Measurements from ENCODE around the gene PLA2G3.

PLA2G3 gene

DNA sequence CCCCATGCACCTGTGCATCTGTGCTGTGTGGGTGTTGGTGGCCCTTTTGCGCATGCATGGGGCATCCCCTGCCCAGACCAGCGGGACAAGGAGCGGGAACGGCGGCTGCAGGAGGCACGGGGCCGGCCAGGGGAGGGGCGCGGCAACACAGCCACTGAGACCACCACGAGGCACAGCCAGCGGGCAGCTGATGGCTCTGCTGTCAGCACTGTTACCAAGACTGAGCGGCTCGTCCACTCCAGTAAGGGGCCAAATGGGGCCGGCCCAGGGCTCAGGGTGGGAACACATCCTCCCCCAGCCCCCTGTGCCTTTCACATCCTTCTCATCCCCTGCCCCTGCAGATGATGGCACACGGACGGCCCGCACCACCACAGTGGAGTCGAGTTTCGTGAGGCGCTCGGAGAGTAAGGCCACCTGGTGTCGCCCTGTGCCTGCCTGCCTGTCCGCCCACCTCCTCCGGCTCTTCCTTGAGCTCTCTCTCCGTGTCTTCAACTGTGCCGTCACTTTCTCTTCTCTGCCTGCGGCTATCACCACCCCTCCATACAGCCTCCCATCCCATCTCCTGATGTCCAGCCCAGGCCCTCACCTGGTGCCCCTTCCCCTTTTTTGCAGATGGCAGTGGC lies 43.5 kb downstream of the PLA2G3 start:
- Mint-ChIP-seq H3K4me3 (no peak overlapping the region), H3K27ac (no peak overlapping the region), H3K36me3 (ENCODE audit: low read depth) (peaks cover 15% of the 10 kb centered on the region), H3K4me1 (ENCODE audit: low read depth) (no peaks in the 10 kb centered on the region), H3K27me3 (ENCODE audit: low read depth) (no peaks in the 10 kb centered on the region), H3K9me3 (no peaks in the 10 kb centered on the region)
- no peak for DNase-seq (ENCODE audit: low spot score)

DNA sequence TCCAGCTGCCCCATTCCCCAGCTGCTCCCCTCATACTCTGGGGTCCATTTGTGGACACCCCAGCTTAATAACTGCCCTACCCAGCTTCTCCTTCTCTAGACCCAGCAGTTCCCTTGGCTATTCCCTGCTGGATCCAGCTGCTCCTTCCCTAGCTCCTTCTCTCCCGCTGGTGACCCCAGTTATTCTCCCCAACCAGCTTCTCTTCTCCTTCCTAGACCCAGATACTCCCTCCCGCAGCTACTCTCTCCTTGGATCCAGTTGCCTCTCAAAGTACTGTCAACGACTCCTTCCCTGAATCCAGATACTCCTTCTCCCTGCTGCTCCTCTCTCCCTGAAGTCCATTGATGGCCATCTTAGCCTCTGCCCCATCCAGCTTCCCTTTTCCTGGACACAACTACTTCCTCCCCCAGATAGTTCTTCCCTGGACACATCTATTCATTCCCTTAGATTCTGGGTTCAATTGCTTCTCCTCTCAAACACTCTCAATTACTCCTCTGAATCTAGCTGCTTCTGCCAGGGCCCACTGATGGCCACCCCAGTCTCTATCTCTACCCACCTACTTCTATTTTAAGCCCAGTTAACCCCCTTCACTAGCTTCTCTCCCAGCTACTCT lies 44.6 kb downstream of the PLA2G3 start:
- no peaks in the 10 kb centered on the region for H3K4me1 Mint-ChIP-seq (ENCODE audit: low read depth)
- no peak overlapping the region for H3K27ac Mint-ChIP-seq
- no peak overlapping the region for H3K4me3 Mint-ChIP-seq
- H3K27me3 Mint-ChIP-seq (ENCODE audit: low read depth) = no peaks in the 10 kb centered on the region
- no peak for DNase-seq (ENCODE audit: low spot score)
- H3K9me3 Mint-ChIP-seq = no peaks in the 10 kb centered on the region
- peaks cover 15% of the 10 kb centered on the region for H3K36me3 Mint-ChIP-seq (ENCODE audit: low read depth)

DNA sequence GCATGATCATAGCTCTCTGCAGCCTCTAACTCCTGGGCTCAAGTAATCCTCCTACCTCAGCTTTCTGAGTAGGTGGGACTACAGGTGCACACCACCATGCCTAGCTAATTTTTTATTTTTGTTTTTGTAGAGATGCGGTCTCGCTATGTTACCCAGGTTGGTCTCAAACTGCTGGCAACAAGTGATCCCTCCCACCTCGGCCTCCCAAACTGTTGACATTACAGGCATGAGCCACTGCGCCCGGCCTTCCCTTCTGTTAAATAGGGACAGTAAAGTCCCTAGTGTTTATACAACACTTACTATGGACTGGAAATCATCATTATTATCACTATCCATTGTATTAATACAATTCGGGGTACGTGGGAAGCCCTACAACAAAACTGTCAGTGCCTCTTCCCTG lies 45.6 kb downstream of the PLA2G3 start:
- Mint-ChIP-seq H3K4me3 (no peak overlapping the region), H3K36me3 (ENCODE audit: low read depth) (peaks cover 15% of the 10 kb centered on the region), H3K9me3 (no peaks in the 10 kb centered on the region), H3K27me3 (ENCODE audit: low read depth) (no peaks in the 10 kb centered on the region), H3K4me1 (ENCODE audit: low read depth) (no peaks in the 10 kb centered on the region), H3K27ac (no peak overlapping the region)
- DNase-seq (ENCODE audit: low spot score) = no peak

DNA sequence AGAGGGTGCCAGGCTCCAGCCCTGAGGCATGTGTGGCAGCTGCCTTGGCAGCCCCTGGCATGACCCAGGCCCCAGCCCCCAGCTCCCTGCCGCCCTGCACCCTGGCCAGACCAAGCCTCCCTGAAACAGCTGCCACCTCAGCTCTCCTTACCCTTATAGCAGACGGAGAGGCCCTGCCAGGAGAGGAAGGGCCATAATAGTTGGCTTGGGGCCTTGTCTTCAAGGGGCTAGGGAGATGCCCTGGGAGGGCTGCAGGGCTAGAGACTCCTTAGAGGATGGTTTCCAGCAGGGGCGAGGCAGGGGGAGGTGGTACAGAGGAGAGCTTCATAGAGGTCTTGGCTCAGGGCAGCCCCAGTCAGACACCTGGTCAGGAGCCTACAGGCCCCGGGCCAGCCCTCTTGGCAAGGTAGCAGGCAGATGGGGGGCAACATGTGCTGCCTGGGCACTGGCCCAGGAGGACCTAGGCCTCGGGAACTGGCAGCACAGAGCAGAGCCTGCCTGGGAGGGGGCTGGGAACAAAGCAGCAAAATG lies 46.2 kb downstream of the PLA2G3 start:
- no peak overlapping the region for H3K4me3 Mint-ChIP-seq
- no peaks in the 10 kb centered on the region for H3K4me1 Mint-ChIP-seq (ENCODE audit: low read depth)

DNA sequence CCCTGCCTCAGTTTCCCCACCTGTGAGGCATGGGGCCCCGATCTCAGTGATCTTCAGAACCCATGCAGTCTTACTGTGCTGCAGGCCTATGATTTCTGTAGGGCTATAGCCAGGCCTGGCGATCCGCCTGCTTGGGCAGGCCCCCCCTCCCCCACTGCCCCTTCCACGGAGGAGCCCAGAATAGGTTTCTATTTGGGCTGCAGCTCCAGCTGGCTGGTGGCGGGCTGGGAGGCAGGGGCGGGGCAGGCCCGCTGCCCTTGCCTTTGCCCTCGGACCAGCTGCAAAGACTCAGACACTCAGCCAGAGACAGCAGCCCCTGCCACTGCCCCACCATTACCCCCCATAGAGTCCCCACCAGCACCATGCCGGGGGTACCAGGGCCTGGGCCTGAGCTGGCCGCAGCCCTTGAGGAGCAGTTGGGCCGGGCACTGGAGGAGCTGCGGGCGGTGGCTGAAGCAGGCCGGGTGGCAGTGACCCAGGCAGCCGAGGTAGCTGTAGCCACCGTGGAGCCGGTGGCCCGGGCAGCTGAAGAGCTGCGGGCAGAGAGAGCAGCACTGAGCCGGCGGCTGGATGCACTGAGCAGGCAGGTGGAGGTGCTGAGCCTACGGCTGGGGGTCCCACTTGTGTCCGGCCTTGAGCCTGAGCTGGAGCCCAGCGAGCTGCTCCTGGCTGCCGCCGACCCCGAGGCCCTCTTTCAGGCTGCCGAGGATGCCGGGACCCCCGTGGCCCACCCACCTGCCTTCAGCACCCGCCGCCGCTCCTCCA lies 47.0 kb downstream of the PLA2G3 start:
- Mint-ChIP-seq H3K36me3 (ENCODE audit: low read depth) (peaks cover 12% of the 10 kb centered on the region), H3K27me3 (ENCODE audit: low read depth) (no peaks in the 10 kb centered on the region), H3K4me1 (ENCODE audit: low read depth) (no peaks in the 10 kb centered on the region), H3K9me3 (no peaks in the 10 kb centered on the region), H3K4me3 (no peak overlapping the region), H3K27ac (no peak overlapping the region)
- no peak for DNase-seq (ENCODE audit: low spot score)

More for the DNA sequence above, 46.2 kb downstream of the PLA2G3 start:
- no peak for DNase-seq (ENCODE audit: low spot score)
- H3K27ac Mint-ChIP-seq = no peak overlapping the region
- no peaks in the 10 kb centered on the region for H3K27me3 Mint-ChIP-seq (ENCODE audit: low read depth)
- H3K36me3 Mint-ChIP-seq (ENCODE audit: low read depth) = peaks cover 15% of the 10 kb centered on the region
- no peaks in the 10 kb centered on the region for H3K9me3 Mint-ChIP-seq

- Mint-ChIP-seq H3K36me3 (ENCODE audit: low read depth) (peaks cover 11% of the 10 kb centered on the region), H3K27ac (no peak overlapping the region)
Observed at GRCh38 chr22:31092161-31092560, 48.1 kb downstream of the PLA2G3 start.

GRCh38 chr22:31091106-31091975 lies 49.0 kb downstream of the PLA2G3 start:
- DNase-seq (ENCODE audit: low spot score) = no peak
- no peak overlapping the region for H3K27ac Mint-ChIP-seq
- no peak overlapping the region for H3K4me3 Mint-ChIP-seq
- no peaks in the 10 kb centered on the region for H3K4me1 Mint-ChIP-seq (ENCODE audit: low read depth)
- H3K36me3 Mint-ChIP-seq (ENCODE audit: low read depth) = peaks cover 9% of the 10 kb centered on the region
- H3K27me3 Mint-ChIP-seq (ENCODE audit: low read depth) = no peaks in the 10 kb centered on the region
- no peaks in the 10 kb centered on the region for H3K9me3 Mint-ChIP-seq

More at GRCh38 chr22:31092161-31092560, 48.1 kb downstream of the PLA2G3 start:
- Mint-ChIP-seq H3K4me1 (ENCODE audit: low read depth) (no peaks in the 10 kb centered on the region), H3K27me3 (ENCODE audit: low read depth) (no peaks in the 10 kb centered on the region), H3K4me3 (no peak overlapping the region), H3K9me3 (no peaks in the 10 kb centered on the region)
- no peak for DNase-seq (ENCODE audit: low spot score)

DNA sequence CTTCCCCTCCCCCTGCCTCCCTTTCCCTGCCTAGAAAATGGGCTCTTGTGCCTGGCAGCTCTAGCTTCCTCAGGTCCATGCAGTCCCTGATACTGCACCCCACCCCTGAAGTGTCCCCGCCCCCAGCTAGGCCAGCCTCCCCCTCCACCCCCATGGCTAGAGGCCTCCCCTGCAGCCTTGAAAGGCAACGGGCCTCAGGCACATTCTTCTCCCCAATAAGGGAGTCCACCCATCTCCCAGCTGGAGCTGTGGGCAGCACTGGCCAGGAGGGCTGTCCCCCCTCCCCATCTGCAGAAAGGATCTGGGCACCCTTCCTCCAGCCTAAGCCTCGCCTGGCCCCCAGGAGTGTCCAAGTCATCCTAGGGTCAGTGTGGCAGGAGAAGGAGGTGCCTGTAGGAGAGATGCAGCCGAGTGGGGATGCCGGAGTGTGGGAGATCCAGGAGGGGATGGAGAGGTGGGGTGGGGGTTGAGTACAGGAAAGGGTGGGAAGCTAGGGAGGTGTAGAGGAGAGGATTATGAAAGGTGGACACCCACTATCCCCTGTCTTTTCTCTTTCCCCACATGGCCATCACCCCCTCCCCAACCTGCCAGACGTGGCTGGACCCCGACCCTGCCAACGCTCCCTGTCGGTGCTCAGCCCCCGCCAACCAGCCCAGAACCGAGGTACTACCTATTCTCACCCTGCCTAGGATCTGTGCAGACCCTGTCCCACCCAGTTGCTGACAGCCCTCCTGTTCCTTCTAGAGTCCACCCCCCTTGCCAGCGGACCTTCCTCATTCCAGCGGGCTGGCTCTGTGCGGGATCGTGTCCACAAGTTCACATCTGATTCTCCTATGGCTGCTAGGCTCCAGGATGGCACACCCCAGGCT lies 49.9 kb downstream of the PLA2G3 start:
- Mint-ChIP-seq H3K4me3 (no peak overlapping the region), H3K9me3 (no peaks in the 10 kb centered on the region), H3K36me3 (ENCODE audit: low read depth) (peaks cover 2% of the 10 kb centered on the region), H3K4me1 (ENCODE audit: low read depth) (no peaks in the 10 kb centered on the region), H3K27ac (no peak overlapping the region), H3K27me3 (ENCODE audit: low read depth) (no peaks in the 10 kb centered on the region)
- DNase-seq (ENCODE audit: low spot score) = no peak

DNA sequence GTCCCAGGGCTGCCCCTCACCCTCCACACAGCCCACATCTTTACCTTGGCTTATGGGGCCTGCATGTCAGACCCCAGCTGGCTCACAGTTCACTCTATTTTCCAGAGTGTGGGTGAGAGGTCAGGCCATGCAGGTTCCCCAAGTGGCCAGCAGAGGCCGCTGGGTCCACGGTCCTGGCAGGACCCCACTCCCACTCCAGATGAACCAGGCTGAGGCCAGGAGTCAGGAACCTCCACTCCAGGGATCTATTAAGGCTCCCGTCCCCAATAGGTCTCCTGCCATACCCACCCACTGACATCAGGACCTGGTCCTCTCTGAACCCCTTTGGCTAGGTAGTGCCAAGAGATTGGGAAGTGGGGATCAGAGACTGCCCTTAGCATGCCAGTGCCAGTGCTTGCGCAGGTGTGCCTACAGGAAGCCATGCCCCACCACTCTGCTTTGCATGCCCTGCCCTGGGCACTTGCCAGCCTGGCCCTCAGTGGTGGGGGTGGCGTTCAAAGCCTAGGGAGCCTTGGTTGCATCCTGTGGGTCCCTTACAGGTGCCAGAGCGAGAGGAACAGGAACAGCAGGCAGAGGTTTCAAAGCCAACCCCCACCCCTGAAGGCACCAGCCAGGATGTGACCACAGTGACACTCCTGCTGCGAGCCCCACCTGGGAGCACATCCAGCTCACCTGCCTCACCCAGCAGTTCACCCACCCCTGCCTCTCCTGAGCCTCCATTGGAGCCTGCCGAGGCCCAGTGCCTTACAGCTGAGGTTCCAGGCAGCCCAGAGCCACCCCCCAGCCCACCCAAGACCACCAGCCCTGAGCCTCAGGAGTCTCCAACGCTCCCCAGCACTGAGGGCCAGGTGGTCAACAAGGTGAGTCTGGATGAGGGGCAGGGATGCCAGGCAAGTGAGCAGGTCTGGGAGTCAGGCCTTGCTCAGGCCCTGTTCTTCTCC lies 50.9 kb downstream of the PLA2G3 start:
- no peaks in the 10 kb centered on the region for H3K9me3 Mint-ChIP-seq
- DNase-seq (ENCODE audit: low spot score) = no peak
- no peak overlapping the region for H3K27ac Mint-ChIP-seq
- H3K4me3 Mint-ChIP-seq = no peak overlapping the region
- no peaks in the 10 kb centered on the region for H3K27me3 Mint-ChIP-seq (ENCODE audit: low read depth)
- peaks cover 2% of the 10 kb centered on the region for H3K36me3 Mint-ChIP-seq (ENCODE audit: low read depth)
- H3K4me1 Mint-ChIP-seq (ENCODE audit: low read depth) = peaks cover under 1% of the 10 kb centered on the region

DNA sequence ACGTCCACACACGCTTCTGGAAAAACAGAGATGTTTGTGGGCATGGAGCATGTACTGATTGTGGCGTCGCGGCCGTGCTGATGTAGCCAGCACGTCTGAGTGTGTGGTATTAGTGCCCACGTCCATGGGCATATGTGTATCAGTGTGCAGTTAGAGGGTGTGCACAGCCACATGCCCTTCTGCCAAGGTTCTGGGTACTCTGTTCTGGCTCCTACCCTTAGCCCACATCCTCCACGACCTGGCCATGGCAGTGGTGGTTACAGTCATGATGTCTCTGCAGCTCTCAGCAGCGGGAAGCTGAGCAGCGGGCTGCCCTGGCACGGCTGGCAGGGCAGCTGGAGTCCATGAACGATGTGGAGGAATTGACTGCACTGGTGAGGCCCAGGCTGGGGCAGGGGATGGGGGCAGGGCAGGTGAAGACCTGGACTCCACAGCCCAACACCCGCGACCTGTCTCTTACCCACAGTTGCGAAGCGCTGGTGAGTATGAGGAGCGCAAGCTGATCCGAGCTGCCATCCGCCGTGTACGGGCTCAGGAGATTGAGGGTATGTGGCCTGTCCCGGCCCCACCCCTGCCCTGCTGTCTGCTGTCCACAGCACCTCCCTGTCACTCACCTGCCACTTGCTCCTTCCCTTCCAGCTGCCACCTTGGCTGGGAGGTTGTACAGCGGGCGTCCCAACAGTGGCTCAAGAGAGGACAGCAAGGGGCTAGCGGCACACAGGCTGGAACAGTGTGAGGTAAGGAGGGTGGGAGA lies 51.9 kb downstream of the PLA2G3 start:
- Mint-ChIP-seq H3K27me3 (ENCODE audit: low read depth) (no peaks in the 10 kb centered on the region), H3K27ac (no peak overlapping the region), H3K4me3 (no peak overlapping the region), H3K4me1 (ENCODE audit: low read depth) (peaks cover 10% of the 10 kb centered on the region), H3K9me3 (no peaks in the 10 kb centered on the region), H3K36me3 (ENCODE audit: low read depth) (peaks cover 5% of the 10 kb centered on the region)
- DNase-seq (ENCODE audit: low spot score) = no peak

DNA sequence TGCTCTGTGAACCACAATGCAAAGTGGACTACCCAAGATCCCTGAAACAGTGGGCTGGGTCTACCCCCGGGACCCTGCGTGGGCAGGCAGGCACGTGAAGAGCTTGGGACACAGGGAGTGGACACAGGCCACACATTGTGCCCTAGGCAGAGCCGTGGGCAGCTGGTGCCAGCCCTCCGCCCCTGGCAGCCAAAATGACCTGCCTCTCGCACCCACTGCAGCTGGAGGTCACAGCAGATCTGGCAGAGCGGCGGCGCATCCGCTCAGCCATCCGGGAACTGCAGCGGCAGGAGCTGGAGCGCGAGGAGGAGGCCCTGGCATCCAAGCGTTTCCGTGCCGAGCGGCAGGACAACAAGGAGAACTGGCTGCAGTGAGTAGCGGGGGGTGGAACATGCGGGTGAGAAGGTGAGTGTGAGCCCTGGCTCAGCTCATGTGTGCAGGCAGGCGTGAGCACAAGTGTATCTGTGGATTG lies 52.5 kb downstream of the PLA2G3 start:
- DNase-seq (ENCODE audit: low spot score) = no peak
- Mint-ChIP-seq H3K27me3 (ENCODE audit: low read depth) (no peaks in the 10 kb centered on the region), H3K27ac (no peak overlapping the region), H3K9me3 (no peaks in the 10 kb centered on the region), H3K4me3 (no peak overlapping the region), H3K4me1 (ENCODE audit: low read depth) (peaks cover 16% of the 10 kb centered on the region), H3K36me3 (ENCODE audit: low read depth) (peaks cover 5% of the 10 kb centered on the region)

Measured in T-helper 2 cell treated with Interferon-gamma antibody and Interleukin-4, amounts not matched to agents 5 μg/mL and 100 μg/mL, for 36 hours (primary cell).